Activated naive CD8-positive, alpha-beta T cell treated with anti-CD3 and anti-CD28 coated beads, Interleukin-2, amount 10 ng/mL, durations not matched to agents 7 days and 5 days (primary cell): Measurements from ENCODE around the gene ZNF735. TPM values are rescaled to one million over a fixed set of nuclear protein-coding genes. Genes with fewer than 3 reads are reported as not detected.
A peak's percentile ranks its signal among the peaks of the same experiment; 100 is the strongest.
"Not testable (repeated sequence)": the region's sequence is repeated elsewhere in the genome, so short reads cannot be mapped to it uniquely, and the experiment has no call there.

Experiments used
- ATAC-seq: fragments of 150-1000 bp; cut with Tn5 transposase; one replicate; pipeline ENCODE4 v1.10.0; 2021; ENCODE audit warnings: low read depth, moderate library complexity
- POLR2A ChIA-PET: fragments of 350-600 bp; sonication (Branson Sonifier 250); formaldehyde crosslinking; loops from one replicate; lab custom pipeline; 2021; ENCODE audit warnings: antibody characterized with exemption; lab: Charles Lee
- DNase-seq: peaks from one replicate; pipeline ENCODE4 v3.0.0; 2021
- H3K27ac Mint-ChIP-seq: one replicate; pipeline ENCODE4 v1.8.0; 2022; ENCODE audit warnings: mild to moderate bottlenecking, mixed read lengths
- H3K27me3 Mint-ChIP-seq: one replicate; pipeline ENCODE4 v1.8.0; 2022; ENCODE audit warnings: mild to moderate bottlenecking, moderate library complexity, mixed read lengths
- H3K36me3 Mint-ChIP-seq: one replicate; pipeline ENCODE4 v1.8.0; 2021; ENCODE audit warnings: mild to moderate bottlenecking, mixed read lengths
- H3K4me1 Mint-ChIP-seq: one replicate; pipeline ENCODE4 v1.8.0; 2021; ENCODE audit warnings: mixed read lengths
- H3K4me3 Mint-ChIP-seq: one replicate; pipeline ENCODE4 v1.8.0; 2022; ENCODE audit warnings: mild to moderate bottlenecking, moderate library complexity, mixed read lengths
- H3K9me3 Mint-ChIP-seq: one replicate; pipeline ENCODE4 v1.8.0; 2021; ENCODE audit warnings: mixed read lengths
- total RNA-seq, 2 experiments: library from RNA; stranded (reverse); gene quantifications; one replicate each; pipeline ENCODE4 v1.2.3, GENCODE V29; 2021

ZNF735 gene
- not detected for total RNA-seq

DNA sequence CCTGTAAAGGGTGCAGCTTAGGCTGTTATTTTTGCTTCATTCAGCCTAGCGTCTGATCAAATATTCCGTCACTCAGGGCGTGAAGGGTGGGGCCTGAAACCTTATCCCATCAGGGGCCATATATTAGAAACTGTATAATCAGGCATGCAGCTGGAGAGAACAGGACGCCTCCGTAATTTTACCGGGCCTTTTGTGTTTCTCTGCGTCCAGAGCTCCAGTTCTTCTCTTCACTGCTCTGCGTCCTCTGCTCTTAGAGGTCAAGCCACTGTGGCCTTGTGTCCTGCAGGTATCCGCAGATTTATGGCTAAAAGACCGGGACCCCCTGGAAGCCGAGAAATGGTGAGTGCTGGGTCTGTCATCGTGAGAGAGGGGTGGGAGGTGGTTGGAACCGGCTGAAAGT, at the start of gene ZNF735:
ZNF735 (plus strand) TSS at position 301 of the 400 bp plus-strand sequence; CDS start at position 301, 0 bp downstream.
- H3K9me3 Mint-ChIP-seq, result peaks cover 12% of the 10 kb centered on the region

DNA sequence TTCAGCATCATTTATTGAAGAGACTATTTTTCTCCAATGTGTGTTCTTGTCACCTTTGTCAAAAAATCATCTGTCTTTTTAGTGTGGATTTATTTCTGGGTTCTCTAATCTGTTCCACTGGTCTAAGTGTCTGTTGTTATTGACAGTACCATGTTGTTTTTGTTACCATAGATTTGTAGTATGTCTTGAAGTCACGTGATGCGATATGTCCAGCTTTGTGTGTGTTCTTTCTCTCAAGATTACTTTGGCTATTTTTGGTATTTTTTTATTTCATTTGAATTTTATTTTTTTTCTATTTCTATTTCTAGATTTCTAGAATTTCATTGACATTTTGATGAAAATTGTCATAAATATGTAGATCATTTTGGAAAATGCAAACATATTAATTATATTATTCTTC, 36.0 kb upstream of the ZNF735 start:
- H3K27ac Mint-ChIP-seq, DNase-seq, H3K36me3 Mint-ChIP-seq, POLR2A ChIA-PET, H3K9me3 Mint-ChIP-seq, ATAC-seq, H3K27me3 Mint-ChIP-seq, H3K4me3 Mint-ChIP-seq, H3K4me1 Mint-ChIP-seq: not testable (repeated sequence)

More for the DNA sequence above, at the start of gene ZNF735:
- ATAC-seq (no peak), DNase-seq (no peak)
- Mint-ChIP-seq H3K27ac (no peak within 1 kb of the TSS), H3K36me3 (peaks cover 1% of the 10 kb centered on the region), H3K4me1 (no peaks in the 10 kb centered on the region), H3K4me3 (no peak within 1 kb of the TSS), H3K27me3 (no peaks in the 10 kb centered on the region)
- POLR2A ChIA-PET, result no interaction called here

DNA sequence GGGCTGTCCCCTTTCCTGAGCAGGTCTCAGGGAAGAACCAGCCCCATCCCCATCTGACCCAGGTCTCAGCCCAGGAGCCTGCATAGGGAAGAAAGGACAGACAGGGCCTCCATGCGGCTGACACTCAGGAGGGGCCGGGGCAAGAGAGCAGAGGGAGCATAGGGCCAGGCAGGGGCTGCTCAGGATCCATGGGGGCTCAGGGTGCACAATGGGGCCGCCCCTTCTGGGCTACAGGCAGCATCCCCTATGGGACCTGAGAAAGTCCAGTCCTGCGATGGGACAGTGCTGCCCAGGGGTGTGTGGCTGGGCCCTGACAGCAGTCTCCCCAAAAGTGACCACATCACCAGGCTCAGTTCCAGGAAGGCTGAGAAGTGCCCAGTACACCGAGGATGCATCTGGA, 32.7 kb upstream of the ZNF735 start:
- POLR2A ChIA-PET, result no interaction called here
- Mint-ChIP-seq H3K9me3 (peaks cover 8% of the 10 kb centered on the region), H3K4me1 (no peaks in the 10 kb centered on the region), H3K4me3 (no peak overlapping the region), H3K36me3 (no peaks in the 10 kb centered on the region), H3K27me3 (no peaks in the 10 kb centered on the region), H3K27ac (no peak overlapping the region)
- DNase-seq, result no peak
- no peak for ATAC-seq

DNA sequence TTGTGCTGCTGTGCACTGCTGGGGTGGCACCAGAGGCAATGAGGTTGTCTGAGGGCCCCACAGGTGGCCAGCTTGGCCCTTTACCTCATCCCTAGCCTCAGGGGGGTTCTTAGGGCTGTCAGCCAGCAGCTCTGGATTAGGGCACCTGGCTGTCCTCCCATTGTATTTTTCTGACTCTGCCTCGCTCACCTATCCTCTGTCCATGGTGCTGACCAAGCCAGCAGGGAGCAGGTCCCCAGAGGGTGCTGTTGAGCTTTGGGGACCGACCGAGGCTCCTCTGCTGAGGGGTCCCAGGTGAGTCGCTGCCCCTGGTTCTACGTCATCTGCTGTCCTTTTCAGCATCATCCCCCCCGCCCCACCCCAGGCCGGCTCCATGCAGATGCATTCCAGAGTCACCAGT, 32.1 kb upstream of the ZNF735 start:
- no peak for ATAC-seq
- no peak overlapping the region for H3K4me3 Mint-ChIP-seq
- POLR2A ChIA-PET, result no interaction called here
- no peak overlapping the region for H3K27ac Mint-ChIP-seq
- H3K36me3 Mint-ChIP-seq, result no peaks in the 10 kb centered on the region
- no peak for DNase-seq
- H3K9me3 Mint-ChIP-seq, result peaks cover 8% of the 10 kb centered on the region
- no peaks in the 10 kb centered on the region for H3K4me1 Mint-ChIP-seq
- no peaks in the 10 kb centered on the region for H3K27me3 Mint-ChIP-seq

DNA sequence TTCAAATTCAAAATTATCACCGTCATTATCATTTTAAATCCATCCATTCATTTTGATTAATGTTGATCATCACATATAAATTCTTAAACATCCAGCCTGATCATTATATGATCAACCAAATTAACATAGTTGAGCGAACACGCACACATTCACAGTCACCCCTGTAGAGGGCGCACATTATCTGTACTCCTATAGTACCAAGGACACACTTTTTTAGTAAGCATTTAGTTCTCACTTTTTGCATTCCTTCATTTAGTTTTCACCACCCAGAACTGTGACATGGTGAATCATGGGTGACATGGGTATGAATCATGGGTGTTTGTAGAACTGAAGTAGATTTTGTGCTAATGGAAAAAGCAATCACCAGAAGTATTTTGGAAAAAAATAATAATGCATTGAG, 26.0 kb upstream of the ZNF735 start:
- DNase-seq (no peak), ATAC-seq (no peak)
- Mint-ChIP-seq H3K36me3 (no peaks in the 10 kb centered on the region), H3K4me3 (no peak overlapping the region), H3K27me3 (no peaks in the 10 kb centered on the region), H3K27ac (no peak overlapping the region), H3K4me1 (no peaks in the 10 kb centered on the region), H3K9me3 (peaks cover 8% of the 10 kb centered on the region)
- POLR2A ChIA-PET, result no interaction called here

DNA sequence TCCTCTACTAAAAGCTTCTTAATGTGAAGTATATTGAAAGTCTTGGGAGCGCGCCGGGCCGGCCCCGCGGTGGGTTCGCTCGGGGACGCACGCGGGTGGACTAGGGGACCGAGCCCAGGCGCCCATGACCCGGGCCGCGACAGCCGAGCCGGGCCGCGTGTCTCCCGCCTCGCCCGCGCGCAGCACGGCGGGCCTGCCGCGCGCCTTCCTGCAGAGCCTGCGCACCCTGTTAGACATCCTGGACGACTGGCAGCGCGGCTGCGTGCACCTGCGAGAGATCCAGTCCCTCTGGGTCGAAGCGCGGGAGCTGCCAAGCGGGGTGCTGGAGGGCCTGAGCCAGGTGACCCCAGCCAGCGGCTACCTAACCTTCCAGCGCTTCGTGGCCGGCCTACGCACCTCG, 25.4 kb upstream of the ZNF735 start:
- H3K4me3 Mint-ChIP-seq, result no peak overlapping the region
- H3K27me3 Mint-ChIP-seq, result no peaks in the 10 kb centered on the region
- H3K36me3 Mint-ChIP-seq, result no peaks in the 10 kb centered on the region
- ATAC-seq (no peak), DNase-seq (no peak)
- H3K4me1 Mint-ChIP-seq, result no peaks in the 10 kb centered on the region
- H3K9me3 Mint-ChIP-seq, result peaks cover 8% of the 10 kb centered on the region
- POLR2A ChIA-PET, result no interaction called here
- no peak overlapping the region for H3K27ac Mint-ChIP-seq

DNA sequence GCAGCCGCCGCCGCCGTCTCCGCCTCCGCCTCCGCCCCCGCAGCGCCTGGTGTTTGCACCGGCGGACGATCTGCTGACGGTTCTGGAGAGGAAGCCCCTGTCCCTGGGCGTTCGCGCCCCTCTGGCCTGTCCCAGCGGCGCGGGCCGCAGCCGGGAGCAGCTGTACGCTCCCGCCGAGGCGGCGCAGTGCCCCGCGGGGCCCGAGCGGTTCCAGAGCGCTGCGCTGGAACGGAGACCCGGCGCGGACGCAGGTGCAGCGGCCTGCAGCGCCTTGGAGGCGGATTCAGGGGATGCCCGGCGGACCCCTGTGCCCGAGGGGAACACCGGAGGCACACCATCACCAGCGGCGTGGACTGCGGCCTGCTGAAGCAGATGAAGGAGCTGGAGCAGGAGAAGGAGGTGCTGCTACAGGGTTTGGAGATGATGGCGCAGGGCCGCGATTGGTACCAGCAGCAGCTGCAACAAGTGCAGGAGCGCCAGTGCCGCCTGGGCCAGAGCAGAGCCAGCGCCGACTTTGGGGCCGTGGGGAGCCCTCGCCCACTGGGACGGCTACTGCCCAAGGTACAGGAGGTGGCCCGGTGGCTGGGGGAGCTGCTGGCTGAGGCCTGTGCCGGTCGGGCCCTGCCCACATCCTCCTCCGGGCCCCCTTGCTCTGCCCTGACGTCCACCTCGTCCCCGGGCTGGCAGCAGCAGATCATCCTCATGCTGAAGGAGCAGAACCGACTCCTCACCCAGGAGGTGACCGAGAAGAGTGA, 24.8 kb upstream of the ZNF735 start:
- Mint-ChIP-seq H3K4me1 (no peaks in the 10 kb centered on the region), H3K9me3 (peaks cover 8% of the 10 kb centered on the region), H3K27ac (no peak overlapping the region), H3K27me3 (no peaks in the 10 kb centered on the region), H3K4me3 (no peak overlapping the region), H3K36me3 (no peaks in the 10 kb centered on the region)
- POLR2A ChIA-PET, result no interaction called here
- ATAC-seq, result no peak
- no peak for DNase-seq

DNA sequence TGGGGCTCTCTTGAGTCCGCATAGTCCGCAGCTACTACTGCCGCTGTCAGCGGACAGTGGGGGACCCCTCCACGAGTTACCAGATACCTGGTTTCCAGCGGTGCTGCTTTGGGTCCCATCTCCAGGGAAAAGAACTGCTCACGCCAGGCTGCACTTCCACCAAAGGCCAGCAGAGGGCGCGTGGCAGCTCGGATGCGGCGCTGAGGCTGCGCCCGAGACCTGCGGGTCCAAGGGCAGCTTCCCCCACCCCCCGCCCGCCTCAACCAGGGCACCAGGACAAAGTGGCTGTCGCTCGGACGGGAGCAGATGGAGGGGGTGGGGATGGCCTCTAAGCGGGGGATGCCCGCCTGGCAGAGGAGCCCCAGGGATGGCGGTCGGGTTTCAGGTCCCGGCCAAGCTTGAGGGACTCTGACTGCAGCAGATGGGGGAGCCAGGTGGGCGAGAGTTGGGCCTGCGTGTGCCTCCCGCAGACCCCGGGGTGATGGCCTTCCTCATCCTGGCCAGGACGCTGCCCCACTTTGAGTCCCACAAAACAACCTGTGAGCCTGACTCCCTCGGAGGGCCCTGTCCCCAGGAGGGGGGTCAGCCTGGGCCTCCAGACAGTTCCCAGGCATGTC, 23.8 kb upstream of the ZNF735 start:
- H3K9me3 Mint-ChIP-seq, result peaks cover 8% of the 10 kb centered on the region

DNA sequence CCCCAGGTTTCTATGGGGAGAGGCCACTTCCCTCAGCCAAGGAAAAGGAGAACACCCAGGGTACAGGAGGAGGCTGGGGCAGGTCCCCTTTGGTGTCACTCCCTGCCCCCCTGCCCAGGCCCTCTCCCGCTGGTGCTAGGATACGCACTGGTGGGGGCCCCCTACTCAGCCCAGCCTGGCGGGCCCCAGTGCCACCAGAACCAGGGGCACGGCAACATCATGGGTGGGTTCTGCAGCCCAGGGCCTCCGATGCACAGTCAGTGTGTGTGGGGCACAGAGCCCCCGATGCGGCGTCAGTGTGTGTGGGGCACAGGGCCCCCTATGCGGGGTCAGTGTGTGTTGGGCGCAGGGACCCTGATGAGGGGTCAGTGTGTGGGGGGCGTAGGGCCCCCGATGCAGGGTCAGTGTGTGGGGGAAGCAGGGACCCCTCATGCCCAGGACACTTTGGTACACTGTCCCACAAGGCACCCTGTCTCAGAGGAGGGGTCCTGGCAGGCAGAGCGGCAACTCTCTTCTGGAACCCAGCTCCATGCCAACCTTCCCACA, 23.1 kb upstream of the ZNF735 start:
- DNase-seq, result no peak
- Mint-ChIP-seq H3K36me3 (no peaks in the 10 kb centered on the region), H3K4me3 (no peak overlapping the region), H3K27me3 (no peaks in the 10 kb centered on the region), H3K27ac (no peak overlapping the region), H3K4me1 (no peaks in the 10 kb centered on the region), H3K9me3 (peaks cover 7% of the 10 kb centered on the region)
- no peak for ATAC-seq
- POLR2A ChIA-PET, result no interaction called here

More for the DNA sequence above, 23.8 kb upstream of the ZNF735 start:
- ATAC-seq (no peak), DNase-seq (peak; percentile 37)
- no peaks in the 10 kb centered on the region for H3K36me3 Mint-ChIP-seq
- H3K4me1 Mint-ChIP-seq, result no peaks in the 10 kb centered on the region
- H3K4me3 Mint-ChIP-seq, result no peak overlapping the region
- POLR2A ChIA-PET, result no interaction called here
- no peaks in the 10 kb centered on the region for H3K27me3 Mint-ChIP-seq
- no peak overlapping the region for H3K27ac Mint-ChIP-seq

DNA sequence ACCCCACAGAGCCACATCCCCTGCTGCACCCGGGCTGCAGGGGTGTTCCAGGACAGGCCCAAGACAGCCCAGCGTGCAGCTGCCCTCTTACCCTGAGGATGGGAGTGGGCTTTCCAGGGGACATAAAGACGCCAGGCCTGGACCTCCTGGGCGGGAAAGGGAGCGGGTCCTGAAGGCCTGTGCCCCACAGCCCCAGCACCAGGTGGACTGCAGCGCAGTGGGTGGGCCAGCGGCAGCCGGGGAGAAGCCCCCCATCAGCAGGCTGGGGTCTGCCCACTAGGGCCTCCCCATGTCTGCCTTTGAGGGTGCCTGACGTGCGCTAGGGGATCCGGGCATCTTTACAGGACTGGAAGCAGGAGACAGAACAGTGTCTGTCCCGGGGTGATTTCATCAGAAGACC, 22.6 kb upstream of the ZNF735 start:
- no peak overlapping the region for H3K27ac Mint-ChIP-seq
- no peaks in the 10 kb centered on the region for H3K36me3 Mint-ChIP-seq
- DNase-seq (no peak), ATAC-seq (no peak)
- no peaks in the 10 kb centered on the region for H3K4me1 Mint-ChIP-seq
- no peak overlapping the region for H3K4me3 Mint-ChIP-seq
- H3K9me3 Mint-ChIP-seq, result peaks cover 9% of the 10 kb centered on the region
- no peaks in the 10 kb centered on the region for H3K27me3 Mint-ChIP-seq
- POLR2A ChIA-PET, result no interaction called here

DNA sequence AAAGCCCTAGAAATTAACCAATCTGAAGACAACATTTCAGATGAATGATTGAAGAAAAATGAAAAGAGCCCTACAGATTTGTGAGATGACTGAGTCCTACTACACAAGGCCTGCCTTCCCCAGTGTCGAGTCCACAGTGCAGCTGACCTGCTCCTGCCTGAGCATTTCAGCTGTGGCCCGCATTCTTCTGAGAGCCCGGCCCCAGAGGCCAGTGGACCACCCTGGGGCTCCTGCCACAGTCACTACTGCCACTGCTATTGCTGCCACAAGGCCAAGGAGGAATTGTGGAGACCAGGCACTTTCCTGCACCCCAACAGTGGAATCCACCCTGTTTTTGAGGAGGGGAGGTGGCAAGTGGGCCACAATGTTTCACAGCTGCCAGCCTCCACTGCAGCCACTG, 19.6 kb upstream of the ZNF735 start:
- POLR2A ChIA-PET, result no interaction called here
- no peak for DNase-seq
- Mint-ChIP-seq H3K36me3 (no peaks in the 10 kb centered on the region), H3K9me3 (peaks cover 6% of the 10 kb centered on the region), H3K27me3 (no peaks in the 10 kb centered on the region), H3K4me1 (no peaks in the 10 kb centered on the region), H3K4me3 (no peak overlapping the region), H3K27ac (no peak overlapping the region)
- no peak for ATAC-seq

DNA sequence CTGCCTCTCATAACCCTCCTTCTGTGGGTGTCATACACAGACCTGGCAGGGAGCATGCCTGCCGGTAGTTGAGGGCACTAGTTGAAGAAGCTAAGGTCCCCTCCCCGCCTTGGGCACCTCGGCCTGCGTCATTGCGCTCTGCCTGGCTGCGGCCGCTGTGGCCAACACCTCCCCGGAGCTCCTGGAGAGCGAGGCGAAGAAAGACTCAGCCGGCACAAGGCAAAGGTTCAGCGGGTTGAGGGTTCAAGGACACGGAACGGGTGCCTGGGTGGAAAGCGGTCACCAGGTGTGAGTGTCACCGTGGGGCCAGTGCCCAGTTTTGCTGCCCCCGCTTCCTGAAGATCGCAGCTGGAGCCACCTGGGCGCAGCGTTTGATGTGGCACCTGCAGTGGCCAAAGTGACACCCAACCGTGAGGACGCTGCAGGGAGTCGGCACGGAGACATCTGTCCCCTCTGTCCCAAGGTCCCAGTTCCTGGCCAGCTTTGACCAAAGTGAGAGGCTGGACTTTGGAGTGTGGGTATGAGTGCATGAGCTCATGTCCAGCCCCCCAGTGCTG, 14.8 kb upstream of the ZNF735 start:
- H3K4me3 Mint-ChIP-seq, result no peak overlapping the region
- H3K9me3 Mint-ChIP-seq, result peaks cover 3% of the 10 kb centered on the region
- no peaks in the 10 kb centered on the region for H3K27me3 Mint-ChIP-seq
- no peak for DNase-seq
- no peaks in the 10 kb centered on the region for H3K4me1 Mint-ChIP-seq
- no peak overlapping the region for H3K27ac Mint-ChIP-seq
- no peaks in the 10 kb centered on the region for H3K36me3 Mint-ChIP-seq
- POLR2A ChIA-PET, result no interaction called here
- no peak for ATAC-seq

DNA sequence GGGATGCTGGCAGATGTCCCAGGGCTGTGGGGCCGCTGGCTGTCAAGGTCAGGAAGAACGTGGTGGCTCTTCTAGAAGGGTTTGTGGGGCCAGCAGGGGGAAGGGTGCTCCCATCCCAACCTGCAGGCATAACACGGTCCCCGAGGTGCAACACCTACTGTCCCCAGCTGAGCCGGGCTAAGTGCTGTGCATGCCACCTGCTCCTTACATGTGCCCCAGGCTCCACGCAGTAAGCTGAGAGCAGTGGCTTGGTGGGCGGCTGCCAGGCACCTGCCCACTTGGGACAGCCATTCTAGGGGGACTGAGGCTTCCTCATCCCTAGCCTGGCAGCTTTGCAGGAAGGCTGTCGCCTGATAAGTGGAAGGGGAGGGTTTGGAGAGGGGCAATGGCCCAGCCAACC, 14.2 kb upstream of the ZNF735 start:
- H3K4me1 Mint-ChIP-seq, result no peaks in the 10 kb centered on the region
- H3K9me3 Mint-ChIP-seq, result peaks cover 3% of the 10 kb centered on the region
- ATAC-seq (no peak), DNase-seq (no peak)
- H3K27ac Mint-ChIP-seq, result no peak overlapping the region
- H3K36me3 Mint-ChIP-seq, result no peaks in the 10 kb centered on the region
- no peak overlapping the region for H3K4me3 Mint-ChIP-seq
- no peaks in the 10 kb centered on the region for H3K27me3 Mint-ChIP-seq
- POLR2A ChIA-PET, result no interaction called here
